Dedifferentiated amniotic fluid mesenchymal stem cell (primary cell): Measurements from ENCODE around the gene ZNF200.
A peak's percentile ranks its signal among the peaks of the same experiment; 100 is the strongest.
"Not testable (repeated sequence)": the region's sequence is repeated elsewhere in the genome, so short reads cannot be mapped to it uniquely, and the experiment has no call there.

Source experiments
- DNase-seq: peaks from one replicate; pipeline ENCODE4 v3.0.0-alpha.2; 2016; ENCODE audit errors: extremely low spot score

The ZNF200 gene, protein sequence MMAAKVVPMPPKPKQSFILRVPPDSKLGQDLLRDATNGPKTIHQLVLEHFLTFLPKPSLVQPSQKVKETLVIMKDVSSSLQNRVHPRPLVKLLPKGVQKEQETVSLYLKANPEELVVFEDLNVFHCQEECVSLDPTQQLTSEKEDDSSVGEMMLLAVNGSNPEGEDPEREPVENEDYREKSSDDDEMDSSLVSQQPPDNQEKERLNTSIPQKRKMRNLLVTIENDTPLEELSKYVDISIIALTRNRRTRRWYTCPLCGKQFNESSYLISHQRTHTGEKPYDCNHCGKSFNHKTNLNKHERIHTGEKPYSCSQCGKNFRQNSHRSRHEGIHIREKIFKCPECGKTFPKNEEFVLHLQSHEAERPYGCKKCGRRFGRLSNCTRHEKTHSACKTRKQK

GRCh38 chr16:3234857-3235561 lies at the start of gene ZNF200:
Gene ZNF200 (minus strand): TSS chr16:3235158. CDS start chr16:3233755, 1,403 bp downstream.
- peak; percentile 93 for DNase-seq

DNA sequence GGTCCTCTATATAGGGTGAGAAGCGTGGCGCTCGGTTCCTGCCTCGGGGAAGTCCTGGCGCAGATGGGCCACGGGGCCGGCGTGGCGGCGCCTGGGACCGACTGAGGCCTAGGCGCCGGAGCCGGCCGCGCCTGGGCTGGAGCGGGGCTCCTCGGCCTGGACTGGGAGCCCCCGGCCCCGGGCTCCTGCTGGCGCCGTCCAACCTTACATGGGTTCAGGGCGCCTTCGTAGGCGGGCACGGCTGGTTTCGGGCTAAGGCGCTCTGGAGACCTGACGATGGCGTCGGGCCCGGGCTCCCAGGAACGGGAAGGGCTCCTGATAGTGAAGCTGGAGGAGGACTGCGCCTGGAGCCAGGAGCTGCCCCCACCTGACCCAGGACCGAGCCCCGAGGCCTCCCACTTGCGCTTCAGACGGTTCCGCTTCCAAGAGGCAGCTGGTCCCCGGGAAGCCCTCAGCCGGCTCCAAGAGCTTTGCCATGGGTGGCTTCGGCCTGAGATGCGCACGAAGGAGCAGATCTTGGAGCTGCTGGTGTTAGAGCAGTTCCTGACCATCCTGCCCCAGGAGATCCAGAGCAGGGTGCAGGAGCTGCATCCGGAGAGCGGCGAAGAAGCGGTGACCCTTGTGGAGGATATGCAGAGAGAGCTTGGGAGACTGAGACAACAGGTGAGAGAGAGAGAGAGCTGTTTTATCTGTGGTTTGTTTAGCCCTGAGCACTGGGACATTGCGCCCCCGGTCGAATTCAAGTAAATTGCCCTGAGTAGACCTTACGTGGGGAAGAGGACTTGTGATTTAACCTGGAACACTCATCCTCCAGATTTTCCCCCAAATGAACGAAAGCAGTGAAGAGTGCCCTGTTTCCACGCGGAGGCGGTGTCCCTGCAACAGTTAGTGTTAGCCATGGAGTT lies 48.8 kb upstream of the ZNF200 start:
- no peak for DNase-seq

- peak; percentile 98 for DNase-seq
Measured at GRCh38 chr16:3282730-3283542, 48.0 kb upstream of the ZNF200 start, which contains the start of gene ZNF263. Gene ZNF263 (plus strand): TSS chr16:3283491. CDS start chr16:3283819, 328 bp downstream.

- peak; percentile 46 for DNase-seq
Measured at GRCh38 chr16:3282103-3282729, 47.3 kb upstream of the ZNF200 start.

DNA sequence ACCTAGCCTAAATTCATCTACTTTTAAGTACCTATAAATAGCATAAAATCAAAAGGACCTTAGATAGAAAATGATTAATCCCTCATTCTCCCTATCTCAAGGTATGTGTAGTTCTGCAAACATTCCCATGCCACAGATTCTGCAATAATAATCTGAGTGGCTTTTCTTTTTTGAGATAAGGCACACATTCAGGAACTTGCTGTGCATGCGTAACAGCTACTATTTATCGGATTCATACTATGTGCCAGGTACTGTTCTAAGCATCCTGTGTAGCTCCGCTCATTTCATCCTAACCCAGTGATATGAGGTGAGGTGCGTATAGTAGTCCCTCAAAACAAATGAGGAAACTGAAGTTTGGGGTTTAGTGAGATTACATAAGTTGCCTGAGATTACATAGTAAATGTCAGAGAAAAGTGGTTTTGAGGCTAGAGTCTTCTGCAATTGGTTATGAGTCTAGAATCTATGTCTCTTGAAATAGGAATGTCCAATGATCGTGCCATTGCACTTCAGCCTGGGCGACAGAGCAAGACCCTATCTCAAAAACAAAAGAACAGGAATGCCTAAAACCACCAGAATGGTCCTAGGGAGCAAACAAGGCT lies 46.4 kb upstream of the ZNF200 start:
- DNase-seq: no peak

DNA sequence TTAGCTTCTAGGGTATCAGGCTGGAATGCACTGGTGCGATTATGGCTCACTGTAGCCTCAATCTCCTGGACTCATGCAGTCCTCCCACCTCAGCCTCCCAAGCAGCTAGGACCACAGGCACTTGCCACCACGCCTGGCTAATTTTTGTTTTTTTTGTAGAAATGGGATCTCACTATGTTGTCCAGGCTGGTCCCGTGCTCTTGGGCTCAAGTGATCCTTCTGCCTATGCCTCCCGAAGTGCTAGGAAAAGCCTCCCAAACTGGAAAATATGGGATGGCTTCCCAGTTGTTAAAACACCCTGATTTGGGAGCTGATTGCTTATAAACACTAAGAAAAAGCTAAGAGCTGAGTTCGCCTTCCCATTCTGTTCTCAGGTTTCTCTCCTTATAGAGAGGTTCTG lies 41.7 kb upstream of the ZNF200 start:
- no peak for DNase-seq

DNA sequence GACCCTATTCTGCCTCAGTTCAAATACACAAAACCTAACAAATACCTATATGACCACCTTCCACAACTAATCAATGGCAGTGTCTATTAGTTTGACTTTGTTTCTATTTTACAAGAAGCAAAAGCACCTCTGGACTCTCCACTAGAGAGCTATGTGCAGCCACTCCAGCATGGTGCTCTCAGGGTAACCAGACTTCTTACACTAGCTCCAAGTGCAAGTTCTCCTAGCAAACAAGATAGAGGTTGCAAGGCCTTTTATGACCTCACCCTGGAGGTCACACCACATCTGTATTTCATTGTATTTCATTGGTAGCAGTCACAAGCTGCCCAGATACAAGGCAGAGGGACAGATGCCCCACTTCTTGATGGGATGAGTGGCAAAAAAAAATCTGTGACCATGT lies 40.0 kb upstream of the ZNF200 start:
- DNase-seq: no peak

DNA sequence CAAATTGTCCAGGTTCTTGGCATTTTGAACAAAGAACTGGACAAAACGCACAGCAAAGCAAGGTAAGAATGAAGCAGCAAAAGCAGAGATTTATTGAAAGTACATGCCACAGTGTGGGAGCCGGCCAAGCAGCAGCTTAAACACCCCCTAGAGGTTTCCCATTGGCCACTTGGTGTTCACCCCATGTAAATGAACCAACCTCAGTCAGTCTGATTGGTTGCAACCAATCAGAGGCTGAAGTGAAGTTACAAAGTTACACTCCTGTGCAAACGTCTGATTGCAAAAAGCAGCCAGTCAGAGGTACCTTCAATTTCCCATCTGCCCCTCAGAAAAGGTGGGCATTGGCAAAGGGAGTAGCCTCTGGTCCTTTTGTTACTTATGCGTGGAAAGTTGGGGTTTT lies 39.5 kb upstream of the ZNF200 start:
- no peak for DNase-seq

DNA sequence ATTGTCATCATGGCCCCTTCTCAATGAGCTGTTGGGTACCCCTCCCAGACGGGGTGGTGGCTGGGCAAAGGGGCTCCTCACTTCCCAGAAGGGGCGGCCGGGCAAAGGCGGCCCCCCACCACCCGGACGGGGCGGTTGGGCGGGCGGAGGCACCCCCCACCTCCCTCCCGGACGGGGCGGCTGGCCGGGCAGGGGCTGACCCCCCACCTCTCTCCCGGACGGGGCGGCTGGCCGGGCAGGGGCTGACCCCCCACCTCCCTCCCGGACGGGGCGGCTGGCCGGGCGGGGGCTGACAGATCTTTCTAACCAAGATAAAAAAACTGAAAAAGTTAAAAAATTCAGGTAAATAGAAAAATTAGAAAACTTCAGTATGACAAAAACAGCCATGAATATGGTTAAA lies 36.3 kb upstream of the ZNF200 start:
- DNase-seq: not testable (repeated sequence)

DNA sequence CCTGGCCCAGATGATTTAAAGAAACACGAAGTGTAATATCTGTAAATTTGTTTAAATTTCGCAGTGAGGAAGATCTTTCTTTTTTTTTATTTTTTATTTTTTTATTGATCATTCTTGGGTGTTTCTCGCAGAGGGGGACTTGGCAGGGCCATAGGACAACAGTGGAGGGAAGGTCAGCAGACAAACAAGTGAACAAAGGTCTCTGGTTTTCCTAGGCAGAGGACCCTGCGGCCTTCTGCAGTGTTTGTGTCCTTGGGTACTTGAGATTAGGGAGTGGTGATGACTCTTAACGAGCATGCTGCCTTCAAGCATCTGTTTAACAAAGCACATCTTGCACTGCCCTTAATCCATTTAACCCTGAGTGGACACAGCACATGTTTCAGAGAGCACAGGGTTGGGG lies 35.8 kb upstream of the ZNF200 start:
- DNase-seq: not testable (repeated sequence)

- DNase-seq: no peak
Measured at GRCh38 chr16:3268294-3268693, 33.3 kb upstream of the ZNF200 start.

- DNase-seq: peak; percentile 45
Measured at GRCh38 chr16:3266873-3267537, 32.0 kb upstream of the ZNF200 start.

GRCh38 chr16:3264137-3265036 lies 29.4 kb upstream of the ZNF200 start:
- DNase-seq: peak; percentile 97

- DNase-seq: no peak
Measured at GRCh38 chr16:3262517-3262916, 27.6 kb upstream of the ZNF200 start.

- DNase-seq: no peak
Measured at GRCh38 chr16:3259836-3260235, 24.9 kb upstream of the ZNF200 start.

GRCh38 chr16:3256866-3257465 lies 22.0 kb upstream of the ZNF200 start:
- no peak for DNase-seq

- no peak for DNase-seq
Measured at GRCh38 chr16:3256146-3256865, 21.3 kb upstream of the ZNF200 start, which contains the start of gene MEFV. Gene MEFV (minus strand): TSS chr16:3256633. CDS start chr16:3256587, 46 bp downstream.
